NCI-H2171 treated with DMSO at 0.1 percent for 48 hours (cell line): ENCODE data around the gene ARHGEF4.
"Not testable (repeated sequence)": the region's sequence is repeated elsewhere in the genome, so short reads cannot be mapped to it uniquely, and the experiment has no call there.

Experiments used
- DNase-seq: peaks from one replicate; lab custom pipeline; 2025; lab: John Stamatoyannopoulos, UW

ARHGEF4 gene

DNA sequence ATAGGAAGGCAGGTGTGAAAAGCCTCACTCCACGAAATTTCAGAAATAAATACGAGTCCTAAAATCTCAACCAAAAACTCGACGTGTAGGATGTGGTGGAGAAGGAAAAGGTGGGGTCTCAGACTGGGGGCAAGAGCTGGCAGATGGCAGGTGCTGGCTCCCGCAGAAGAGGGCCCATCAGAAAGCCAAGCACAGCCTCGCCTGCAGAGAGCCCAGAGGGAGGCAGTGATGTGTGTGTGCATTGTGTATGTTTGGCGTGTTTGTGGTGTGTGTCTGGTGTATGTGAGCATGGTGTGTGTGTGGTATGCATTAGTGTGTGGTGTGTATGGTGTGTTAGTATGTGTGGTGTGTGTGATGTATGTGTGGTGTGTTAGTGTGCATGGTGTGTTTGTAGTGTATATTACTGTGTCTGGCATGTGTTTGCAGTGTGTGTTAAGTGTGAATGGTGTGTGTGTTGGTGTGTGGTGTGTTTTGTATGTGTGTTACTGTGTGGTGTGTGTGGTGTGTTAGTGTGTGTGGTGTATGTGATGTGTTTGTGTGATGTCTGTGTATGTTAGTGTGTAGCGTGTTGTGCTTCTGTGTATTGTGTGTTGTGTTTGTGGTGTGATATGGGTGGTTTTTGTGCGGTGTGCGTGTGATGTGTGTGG is 140.0 kb downstream of the ARHGEF4 start:
- no peak for DNase-seq

DNA sequence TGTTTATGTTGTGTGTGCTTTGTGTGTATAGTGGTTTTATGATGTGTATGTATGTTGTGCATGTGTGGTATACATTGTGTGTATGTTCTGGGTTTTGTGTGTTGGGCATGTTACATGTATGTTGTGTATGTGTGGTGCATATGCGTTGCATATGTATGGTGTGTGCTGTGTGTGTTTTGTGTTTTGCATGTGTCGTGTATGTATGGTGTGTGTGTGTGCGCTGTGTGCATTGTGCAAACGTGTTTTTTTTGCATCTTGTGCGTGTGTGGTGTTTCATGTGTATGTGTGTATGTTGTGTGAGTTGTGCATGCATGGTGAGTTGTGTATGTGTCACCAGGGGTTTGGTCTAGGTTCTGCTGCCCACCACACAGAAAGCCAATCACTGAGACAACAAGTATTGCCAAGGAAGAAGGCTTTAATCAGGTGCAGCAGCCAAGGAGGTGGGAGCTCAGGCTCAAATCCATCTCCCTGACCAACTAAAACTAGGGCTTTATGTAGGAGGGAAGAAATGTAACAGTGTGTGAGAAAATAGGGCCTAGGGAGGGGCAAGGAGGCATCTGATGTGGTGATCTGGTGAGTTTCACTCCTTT is 140.8 kb downstream of the ARHGEF4 start:
- DNase-seq: no peak

DNA sequence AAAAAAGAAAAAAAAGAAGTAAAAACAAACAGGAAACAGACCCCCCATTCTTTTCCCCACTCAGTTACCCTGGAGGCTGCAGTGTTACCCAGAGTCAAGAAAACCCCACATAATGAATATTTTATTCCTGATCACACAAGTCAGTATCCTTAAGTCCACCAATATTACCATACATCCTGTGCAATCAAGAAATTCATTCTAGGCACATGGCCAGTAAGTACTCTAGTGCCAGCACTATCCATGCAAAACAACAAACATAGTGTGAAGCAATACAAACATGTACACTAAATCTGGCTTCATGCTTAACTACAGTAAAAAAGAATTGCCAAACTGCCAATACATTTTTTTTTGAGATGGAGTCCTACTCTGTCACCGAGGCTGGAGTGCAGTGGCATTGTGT is 145.0 kb downstream of the ARHGEF4 start:
- DNase-seq: no peak

DNA sequence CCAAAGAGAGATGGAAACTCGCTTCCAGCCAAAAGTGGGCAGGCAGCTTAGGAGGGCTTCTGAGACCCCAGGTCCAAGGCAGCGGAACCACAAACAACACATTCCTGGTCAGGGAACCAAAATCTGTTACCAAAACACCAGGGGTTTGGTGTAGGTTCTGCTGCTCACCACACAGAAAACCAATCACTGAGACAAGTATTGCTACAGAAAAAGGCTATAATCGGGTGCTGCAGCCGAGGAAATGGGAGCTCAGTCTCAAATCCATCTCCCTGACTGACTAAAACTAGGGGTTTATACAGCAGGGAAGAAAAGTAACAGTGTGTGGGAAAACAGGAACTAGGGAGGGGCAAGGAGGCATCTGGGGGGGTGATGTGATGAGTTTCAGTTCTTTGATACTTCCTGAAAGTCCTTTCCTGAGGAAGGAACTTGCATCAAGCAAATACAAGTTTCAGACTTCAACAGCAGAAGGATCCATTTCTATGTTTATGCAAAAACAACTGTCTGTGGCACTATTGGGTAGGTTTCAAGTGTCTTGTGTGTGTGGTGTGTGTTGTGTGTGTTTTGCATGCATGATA is 148.6 kb downstream of the ARHGEF4 start:
- DNase-seq: no peak

DNA sequence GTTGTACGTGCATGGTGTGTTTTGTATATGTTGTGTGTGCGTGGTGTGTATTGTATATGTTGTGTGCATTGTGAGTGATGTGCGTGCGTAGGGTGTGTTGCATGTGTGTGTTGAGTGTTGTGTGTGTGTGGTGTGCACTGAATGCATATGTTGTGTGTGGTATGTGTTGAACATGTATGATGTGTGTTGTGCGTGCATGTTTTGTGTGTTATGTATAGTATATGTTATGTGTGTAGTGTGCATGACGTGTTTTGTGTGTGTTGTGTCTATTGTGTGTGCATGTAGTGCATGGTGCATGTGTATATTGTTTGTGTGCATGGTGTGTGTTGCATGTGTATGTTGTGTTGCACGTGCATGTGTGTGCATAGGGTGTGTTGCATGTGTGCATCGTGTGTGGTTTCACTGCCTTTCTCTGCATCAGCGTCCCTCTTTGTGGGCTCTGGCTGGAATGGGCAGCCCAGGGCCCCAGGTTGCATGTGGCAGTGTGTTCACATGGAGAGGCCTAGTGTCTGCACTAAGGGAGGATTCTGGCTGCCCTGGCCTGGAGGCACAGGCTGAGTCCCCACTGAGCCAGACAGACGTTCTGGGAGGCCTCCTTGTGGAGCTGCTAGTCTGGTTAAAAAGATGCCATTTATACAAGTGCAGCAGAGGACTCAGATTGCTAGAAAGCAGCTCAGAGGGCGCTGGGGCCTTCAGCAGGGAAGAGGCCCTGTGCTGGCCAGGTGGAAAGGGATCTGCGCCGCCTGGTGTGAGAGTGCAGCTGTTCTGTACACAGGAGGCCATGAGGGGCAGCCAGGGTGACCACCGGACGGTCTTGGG is 149.3 kb downstream of the ARHGEF4 start:
- DNase-seq: no peak

DNA sequence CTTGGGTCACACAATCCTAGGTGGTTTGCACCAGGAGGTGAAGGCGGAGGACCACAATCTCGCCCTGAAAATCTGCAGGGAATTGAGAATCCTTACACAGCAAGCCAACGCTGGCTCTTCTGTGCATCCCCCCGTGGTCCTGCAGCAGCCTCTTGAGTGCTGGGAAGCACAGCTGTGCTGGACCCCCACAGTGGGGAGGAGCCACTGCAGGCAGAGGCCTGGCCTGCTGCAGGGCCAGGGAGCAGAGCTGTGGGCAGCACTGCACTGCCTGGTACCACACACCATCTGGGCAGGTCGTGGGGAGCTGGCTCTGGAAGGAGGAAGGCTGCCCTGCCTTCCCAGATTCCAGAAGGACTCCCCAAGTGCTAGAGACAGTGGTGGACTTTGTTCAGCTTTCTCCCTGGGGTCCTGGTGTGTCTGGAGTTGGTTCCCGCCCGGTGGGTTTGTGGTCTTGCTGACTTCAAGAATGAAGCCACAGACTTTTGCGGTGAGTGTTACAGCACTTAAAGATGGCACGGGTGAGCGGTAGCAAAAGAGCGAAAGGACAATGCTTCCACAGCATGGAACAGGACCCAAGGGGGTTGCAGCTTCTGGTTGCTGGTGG is 150.3 kb downstream of the ARHGEF4 start:
- DNase-seq: no peak

DNA sequence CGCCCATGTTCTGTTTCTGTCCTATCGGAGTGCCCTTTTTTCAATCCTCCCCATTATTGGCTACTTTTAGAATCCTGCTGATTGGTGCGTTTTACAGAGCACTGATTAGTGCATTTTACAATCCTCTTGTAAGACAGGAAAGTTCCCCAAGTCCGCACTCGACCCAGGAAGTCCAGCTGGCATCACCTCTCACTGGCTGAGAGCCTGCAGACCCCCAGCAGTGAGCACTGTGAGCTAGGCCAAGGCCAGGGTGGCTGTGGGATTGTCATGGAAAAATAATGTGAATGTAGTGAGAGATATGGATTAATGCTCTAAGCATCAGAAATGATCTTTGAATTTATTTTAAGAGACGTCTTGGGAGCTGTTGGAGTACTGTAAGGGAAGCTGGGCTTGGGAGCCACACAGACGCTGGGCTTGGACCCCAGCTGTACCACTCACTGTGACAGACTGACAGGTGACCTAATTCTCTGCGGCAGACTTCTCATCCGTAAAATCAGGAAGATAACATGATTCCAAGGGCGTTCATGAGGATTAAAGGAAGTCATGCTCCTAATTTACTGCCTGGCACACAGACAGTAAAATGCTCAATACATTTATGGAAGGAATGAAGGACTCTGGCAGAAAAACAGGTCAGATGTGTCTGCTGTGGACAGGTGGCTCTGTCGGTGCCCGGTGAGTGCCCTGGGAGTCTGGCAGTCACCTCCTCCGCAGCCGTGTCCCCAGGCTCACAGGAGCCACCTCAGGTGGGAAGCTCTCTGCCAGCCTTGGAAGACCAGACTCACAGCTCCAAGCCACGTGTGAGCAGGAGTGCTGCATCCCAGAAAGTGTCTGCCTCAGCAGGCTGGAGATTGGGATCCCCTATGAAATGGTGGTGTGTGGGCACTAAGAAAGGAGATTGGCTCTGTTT is 151.1 kb downstream of the ARHGEF4 start:
- DNase-seq: peak; percentile 82

DNA sequence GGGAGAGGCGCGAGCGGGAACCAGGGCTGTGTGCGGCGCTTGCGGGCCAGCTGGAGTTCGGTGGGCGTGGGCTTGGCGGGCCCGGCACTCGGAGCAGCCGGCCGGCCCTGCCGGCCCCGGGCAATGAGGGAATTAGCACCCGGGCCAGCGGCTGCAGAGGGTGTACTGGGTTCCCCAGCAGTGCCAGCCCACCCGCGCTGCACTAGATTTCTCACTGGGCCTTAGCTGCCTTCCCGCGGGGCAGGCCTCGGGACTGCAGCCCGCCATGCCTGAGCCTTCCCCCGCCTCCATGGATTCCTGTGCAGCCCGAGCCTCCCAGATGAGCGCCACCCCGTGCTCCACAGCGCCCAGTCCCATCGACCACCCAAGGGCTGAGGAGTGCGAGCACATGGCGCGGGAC is 154.7 kb downstream of the ARHGEF4 start:
- not testable (repeated sequence) for DNase-seq

DNA sequence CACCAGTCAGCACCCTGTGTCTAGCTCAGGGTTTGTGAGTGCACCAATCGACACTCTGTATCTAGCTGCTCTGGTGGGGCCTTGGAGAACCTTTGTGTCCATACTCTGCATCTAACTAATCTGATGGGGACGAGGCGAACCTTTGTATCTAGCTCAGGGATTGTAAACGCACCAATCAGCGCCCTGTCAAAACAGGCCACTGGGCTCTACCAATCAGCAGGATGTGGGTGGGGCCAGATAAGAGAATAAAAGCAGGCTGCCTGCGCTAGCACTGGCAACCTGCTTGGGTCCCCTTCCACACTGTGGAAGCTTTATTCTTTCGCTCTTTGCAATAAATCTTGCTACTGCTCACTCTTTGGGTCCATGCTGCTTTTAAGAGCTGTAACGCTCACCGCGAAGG is 155.3 kb downstream of the ARHGEF4 start:
- DNase-seq: not testable (repeated sequence)

DNA sequence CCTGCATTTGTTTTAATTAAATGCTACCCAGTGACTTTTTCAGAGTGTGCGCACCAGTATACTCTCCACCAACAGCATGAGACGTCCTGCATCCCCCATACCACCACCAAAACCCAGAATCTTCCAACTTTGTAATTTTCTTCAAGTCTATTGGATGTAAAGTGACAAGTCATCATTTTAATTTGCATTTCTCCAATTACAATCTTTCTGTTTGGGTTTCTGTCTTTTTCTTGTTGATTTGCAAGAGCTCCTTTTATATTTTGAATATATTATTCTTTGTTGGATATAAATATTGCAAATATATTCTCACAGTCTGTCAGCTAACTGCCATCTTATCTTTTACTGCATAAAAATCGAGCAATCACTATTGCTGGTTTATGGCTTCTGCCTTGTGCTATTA is 160.0 kb downstream of the ARHGEF4 start:
- DNase-seq: no peak

DNA sequence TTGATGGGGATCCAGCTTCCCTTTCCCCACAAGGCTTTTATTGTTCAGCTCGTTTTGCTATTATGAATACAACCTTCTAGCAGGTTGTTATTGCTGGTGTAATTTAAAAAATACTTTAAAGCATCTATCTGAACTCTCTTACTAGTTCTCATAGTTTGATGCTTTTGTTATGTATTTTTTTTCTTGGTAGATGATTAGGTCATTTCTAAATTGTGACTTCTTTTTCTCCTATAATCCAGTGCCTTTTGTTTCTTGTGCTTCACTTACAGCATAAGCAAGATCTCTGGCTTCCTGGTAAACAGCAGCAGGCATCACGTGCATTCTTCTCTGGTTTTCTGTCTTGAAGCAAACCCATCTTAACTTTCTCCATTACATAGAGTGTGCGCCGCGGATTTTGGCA is 160.5 kb downstream of the ARHGEF4 start:
- no peak for DNase-seq

DNA sequence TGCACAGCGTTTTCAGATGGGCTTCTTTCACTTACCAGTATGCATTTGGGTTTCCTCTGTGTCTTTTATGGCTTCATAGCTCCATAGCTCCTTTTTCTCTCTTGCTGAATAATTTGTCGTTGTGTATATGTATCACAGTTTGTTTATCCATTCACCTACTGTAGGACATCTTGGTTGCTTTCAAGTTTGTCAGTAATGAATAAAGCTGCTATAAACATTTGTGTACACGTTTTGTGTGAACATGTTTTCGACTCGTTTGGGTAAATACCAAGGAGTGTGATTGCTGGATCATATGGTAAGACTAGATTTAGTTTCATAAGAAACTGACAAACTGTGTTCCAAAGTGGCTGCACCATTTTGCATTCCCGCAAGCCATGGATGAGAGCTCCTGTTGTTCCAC is 161.8 kb downstream of the ARHGEF4 start:
- no peak for DNase-seq

DNA sequence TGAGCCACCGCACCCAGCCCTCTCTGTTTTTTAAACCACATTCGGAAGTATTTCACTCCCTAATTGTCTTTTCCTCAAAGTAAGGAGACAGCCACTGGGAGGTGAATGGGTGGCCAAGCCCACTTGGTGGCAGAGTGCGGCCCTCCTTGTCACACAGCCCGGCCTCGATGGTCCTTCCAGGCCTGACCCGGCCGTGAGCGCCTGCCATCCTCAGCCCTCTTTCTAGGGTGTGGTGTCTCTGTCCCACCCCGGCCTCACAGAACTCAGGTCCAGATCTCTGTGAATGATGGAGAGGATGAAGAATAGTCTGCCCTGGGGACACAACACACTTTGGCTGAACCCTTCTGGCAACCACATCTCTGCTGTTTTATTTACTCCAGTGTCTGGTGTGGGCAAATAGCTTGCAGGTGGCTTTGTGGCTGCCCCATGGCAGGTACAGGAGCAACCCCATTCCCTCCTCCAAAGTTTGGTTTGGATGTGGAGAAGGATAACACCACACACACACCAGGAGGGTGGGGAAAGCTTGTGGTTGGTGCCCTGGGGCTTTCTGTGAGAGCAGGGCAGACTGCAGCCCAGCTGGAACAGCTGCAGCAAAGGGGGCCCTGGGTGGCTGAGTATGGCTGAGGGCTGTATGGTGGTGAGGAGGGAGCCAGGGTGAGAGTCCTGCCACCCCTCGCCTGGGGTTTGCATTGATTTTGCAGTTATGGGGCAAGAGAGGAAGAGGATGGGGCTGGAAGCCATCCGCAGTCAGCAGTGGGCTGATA is 167.9 kb downstream of the ARHGEF4 start:
- DNase-seq: no peak

DNA sequence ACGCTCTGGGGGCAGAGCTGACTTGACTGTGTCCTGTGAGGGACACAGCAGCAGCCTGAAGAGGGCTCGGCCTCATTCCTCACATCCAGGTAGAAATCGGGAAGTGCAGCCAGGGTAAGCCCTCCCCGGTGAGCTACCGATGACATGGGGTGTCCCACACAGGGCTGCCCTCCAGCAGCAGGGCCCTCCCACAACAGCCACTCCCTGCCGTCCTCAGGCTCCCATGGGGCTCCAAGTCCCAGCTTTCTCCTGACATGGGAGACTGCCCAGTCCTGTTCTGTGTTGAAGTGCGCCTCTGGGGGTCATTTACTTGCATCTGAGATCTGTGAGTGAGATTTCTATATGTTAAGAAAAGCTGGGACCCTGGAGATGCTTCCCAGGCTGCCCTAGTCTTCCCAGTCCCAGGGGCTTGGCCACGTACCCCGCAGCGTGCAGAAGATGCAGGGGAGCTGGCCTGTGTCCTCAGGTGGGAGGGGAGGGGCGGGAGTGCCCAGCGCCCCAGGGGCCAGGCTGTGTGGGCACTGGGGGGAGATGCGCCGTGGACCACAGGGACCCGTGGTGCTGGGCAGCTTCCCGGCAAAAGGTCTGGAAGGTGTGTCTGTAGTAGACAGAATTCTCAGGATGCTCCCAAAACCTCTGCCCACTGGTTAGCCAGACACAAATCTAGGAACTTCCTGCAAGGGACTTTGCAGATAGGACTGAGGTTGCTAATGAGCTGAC is 168.7 kb downstream of the ARHGEF4 start:
- no peak for DNase-seq

DNA sequence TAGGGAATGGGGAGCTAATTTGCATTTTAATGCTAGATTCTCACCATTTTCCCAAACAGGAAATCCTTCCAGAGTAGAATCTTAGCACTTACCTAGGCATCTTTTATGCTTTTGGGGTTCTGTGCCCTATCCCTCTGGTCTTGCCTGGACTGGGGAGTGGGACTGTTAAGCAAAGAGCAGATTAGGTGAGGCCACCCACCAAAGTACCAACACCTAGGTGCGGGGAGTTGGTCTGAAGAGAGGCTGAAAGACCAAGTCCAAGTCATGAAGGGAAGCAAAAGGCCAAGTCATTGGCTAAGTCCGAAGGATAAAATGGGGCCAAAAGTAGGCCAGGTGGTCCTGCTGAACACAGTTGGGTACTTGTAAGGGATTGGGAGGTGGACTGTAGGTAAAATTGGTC is 169.8 kb downstream of the ARHGEF4 start:
- no peak for DNase-seq

DNA sequence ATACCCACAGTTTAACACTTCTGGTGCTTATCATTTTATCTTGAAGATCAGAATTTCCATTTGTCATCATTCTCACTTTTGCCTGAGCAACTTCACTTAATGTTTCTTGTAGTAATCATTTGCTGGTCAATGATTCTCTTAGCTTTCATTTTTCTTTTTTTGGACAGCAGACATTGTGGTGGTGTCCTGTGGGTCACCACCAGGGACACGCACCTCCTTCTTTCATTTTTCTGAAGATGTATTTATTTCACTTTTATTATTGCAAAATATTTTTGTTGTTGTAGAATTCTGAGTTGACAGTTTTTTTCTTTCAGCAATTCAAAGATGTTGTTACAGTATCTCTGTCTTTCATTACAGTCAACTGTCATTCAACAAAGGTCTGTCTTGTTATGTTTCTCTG is 172.3 kb downstream of the ARHGEF4 start:
- DNase-seq: no peak

DNA sequence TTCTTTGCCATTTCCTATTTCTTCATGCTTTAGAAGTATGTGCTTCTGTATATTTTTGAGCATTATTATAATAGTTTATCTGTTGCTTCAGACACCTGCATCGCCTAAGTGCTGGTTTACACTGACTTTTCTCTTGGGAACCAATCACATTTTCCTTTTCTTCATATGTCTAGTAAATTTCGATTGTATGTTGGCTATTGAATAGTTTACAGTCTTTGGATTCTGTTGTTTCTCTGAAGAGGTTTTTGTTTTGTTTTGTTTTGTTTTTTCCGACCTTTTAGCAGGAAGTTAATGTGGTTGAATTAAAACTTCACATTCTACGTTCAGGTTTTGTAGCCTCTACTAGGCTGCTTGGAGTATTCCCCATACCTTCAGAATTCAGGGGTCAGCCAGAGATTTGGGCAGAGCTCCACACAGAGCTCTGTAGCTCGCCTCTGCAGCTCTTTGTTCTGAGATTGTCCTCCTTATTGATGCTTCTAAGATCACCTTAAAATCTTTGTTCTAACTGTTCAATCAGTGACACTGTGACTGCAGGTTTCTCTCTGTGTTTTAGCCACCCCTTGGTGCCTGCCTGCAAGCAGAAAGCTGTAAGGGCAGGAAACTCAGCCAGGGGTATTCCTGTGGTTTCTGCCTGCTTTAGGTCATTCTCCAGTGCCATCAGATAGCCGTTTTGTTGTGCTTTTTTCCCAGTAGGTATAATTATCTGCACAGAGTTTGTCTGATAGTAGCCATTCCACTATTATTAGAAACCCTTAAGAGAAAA is 173.2 kb downstream of the ARHGEF4 start:
- DNase-seq: no peak

DNA sequence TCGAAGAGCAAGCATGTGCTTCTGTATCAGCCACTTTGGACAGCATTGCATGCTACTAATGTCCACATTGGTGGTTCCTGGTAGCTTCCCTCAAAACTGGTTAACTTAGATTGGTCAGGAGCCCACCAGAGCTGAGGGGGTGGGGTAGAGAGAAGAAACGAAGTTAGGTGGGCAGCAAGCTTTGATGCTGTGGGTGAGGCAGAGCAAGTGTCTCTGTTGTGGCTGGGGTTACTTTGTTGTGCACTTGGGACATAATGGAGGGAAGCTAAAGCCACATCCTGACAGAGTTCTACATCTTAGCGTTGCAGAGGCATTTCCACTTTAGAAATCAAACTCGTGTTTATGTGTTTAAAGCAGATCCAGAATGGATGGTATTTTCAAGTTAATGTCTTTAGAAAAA is 173.9 kb downstream of the ARHGEF4 start:
- DNase-seq: no peak

DNA sequence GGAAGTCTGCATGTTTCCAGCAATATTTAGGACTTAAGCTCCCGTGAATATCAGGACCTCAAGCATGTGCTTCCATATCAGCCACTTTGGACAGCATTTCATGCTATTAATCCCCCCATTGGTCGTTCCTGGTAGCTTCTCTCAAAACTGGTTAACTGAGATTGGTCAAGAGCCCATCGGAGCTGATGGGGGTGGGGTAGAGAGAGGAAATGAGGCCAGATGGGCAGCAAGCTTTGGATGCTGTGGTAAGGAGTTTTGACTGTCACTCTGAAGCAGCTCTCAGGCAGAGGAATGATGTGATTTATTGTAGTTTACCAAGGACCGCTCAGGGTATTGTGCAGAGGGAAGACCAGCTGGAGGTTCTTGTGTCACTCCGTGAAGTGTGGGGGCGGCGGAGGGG is 174.8 kb downstream of the ARHGEF4 start:
- no peak for DNase-seq
